ENCODE results near the gene SMAP2.

Gene SMAP2

DNA sequence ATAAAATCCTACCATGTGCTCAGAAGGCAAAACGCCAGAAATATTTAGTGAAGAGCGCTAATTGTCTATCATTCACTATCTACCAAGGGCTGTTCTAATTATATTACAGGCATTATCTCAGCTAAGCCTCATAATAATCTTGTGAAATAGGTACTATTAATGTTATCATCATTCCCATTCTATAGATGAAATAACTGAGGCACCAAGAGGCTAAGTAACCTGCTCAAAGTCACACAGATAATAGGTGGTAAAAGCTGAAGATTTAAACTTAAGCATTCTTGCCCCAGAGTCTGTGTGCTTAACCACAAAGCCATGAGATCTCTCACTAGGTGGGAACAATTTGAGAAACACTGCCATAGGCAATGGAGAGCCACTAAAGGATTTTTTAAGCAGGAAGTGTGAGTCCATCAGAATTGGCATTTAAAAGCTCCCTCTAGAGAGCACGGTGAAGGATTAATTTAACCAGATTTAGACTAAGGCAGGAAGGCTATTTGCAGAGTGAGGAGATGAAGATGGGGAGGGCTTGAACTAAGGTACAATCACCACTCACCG, 1.7 kb upstream of the SMAP2 start:
- FAIRE-seq (no peak), DNase-seq (ENCODE audit: insufficient read length, low spot score) (no peak)
- TF ChIP-seq, protein P1, sequence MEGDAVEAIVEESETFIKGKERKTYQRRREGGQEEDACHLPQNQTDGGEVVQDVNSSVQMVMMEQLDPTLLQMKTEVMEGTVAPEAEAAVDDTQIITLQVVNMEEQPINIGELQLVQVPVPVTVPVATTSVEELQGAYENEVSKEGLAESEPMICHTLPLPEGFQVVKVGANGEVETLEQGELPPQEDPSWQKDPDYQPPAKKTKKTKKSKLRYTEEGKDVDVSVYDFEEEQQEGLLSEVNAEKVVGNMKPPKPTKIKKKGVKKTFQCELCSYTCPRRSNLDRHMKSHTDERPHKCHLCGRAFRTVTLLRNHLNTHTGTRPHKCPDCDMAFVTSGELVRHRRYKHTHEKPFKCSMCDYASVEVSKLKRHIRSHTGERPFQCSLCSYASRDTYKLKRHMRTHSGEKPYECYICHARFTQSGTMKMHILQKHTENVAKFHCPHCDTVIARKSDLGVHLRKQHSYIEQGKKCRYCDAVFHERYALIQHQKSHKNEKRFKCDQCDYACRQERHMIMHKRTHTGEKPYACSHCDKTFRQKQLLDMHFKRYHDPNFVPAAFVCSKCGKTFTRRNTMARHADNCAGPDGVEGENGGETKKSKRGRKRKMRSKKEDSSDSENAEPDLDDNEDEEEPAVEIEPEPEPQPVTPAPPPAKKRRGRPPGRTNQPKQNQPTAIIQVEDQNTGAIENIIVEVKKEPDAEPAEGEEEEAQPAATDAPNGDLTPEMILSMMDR (IDR thresholded peaks at IDR 0.05; ENCODE audit: insufficient read depth, missing control alignments), result no peak

DNA sequence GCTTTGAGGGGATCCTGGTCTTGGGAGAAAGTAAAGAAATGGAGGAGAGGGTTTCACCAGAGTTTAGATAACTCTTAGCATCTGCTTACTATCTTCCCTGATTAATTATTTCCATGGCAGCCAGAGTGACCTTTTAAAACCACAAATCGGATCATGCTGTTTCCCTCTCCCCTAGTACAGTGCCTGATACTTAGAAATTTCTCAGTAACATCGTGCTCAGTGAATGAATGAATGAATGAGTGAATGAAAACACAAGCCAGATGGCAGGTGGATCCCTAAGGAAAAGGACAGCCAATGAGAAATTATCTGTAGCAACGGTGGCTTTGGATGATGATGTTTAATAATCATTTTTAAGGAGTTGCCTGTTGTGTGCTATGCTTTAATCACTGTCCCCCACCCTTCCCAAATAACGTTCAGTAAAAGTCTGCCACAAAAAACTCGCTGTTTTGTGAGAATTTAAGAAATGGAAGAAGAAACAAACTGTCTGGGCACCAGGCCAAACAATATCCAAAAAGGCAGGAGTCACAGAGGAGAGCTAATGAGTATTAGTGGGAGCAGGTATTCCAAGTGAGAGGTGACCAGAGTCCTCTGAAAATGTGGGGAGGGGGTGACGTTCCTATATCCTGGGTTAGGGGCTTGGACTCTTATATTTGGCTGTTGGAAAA, 737 bp upstream of the SMAP2 start:
- DNase-seq (ENCODE audit: insufficient read length, low spot score), result no peak
- TF ChIP-seq, protein P1 (IDR thresholded peaks at IDR 0.05; ENCODE audit: insufficient read depth, missing control alignments), result no peak
- FAIRE-seq, result no peak

DNA sequence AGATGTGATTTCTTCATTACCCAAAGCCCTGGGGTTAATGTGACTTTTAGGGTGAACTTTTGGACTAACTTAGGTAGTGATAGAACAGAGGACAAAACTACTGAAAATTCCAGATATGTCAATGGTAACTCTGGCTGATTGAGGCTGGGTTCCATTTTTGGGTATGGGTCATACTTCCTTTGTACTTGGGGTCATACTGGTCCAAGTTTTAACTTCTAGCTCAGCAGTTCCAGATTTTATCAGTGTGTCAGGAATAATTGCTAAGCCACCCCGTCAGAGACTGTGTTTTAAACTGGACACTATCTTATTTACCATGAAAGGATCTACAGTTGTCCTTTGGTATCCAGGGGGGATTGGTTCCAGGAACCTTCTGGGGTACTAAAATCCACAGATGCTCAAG, 4.0 kb downstream of the SMAP2 start:
- TF ChIP-seq, protein P1 (IDR thresholded peaks at IDR 0.05; ENCODE audit: insufficient read depth, missing control alignments), result no peak
- FAIRE-seq, result no peak
- no peak for DNase-seq (ENCODE audit: insufficient read length, low spot score)

DNA sequence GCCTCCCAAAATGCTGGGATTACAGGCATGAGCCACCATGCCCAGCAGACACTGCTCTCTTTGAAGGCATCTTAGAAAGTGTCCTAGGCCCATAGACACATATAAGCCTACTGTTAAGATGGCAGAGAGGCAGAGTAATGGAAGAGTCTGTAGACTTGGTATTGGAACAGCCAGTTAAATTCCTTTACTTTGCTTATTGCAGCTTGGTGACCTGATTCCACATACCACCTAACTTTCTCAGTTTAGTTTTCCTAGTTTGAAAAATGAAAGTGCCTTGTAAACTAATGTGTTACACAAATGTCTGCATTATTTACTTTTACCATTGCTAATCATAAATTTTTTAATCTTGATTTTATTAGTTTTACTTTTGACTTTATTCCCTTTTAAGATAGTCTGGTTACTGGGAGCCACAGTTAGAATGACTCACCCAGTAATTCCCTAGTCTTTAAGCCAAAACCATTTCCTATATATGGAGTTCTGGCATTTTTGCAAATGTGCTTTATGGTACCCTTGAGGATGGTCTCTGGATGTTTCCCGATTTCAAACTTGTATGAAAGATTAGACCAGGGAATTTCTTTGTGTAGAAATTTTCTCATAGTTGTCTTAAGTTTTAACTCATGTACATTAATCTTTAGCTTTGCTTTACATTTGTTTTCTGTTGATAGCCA, 6.4 kb downstream of the SMAP2 start:
- FAIRE-seq (no peak), DNase-seq (ENCODE audit: insufficient read length, low spot score) (no peak)
- TF ChIP-seq, protein P1 (IDR thresholded peaks at IDR 0.05; ENCODE audit: insufficient read depth, missing control alignments), result no peak

DNA sequence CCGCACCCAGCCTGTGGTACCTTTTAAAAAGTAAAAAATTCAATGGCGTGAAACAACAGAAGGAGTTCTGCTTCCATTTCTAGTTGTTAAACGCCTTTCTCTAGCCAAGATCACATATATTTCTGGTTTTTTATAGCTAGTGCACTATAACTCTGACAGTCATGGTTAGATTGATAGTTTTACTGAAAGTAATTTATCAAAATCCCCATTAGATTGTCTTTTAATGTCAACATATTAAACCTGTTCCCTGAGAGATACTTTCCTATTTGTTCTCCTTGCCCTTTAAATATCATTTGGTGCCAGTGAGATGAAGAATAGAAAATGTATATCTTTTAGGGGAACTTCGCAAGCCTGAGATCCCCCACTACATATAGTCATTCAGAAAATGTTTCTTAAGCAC, 7.3 kb downstream of the SMAP2 start:
- FAIRE-seq (no peak), DNase-seq (ENCODE audit: insufficient read length, low spot score) (no peak)
- TF ChIP-seq, protein P1 (IDR thresholded peaks at IDR 0.05; ENCODE audit: insufficient read depth, missing control alignments), result no peak

DNA sequence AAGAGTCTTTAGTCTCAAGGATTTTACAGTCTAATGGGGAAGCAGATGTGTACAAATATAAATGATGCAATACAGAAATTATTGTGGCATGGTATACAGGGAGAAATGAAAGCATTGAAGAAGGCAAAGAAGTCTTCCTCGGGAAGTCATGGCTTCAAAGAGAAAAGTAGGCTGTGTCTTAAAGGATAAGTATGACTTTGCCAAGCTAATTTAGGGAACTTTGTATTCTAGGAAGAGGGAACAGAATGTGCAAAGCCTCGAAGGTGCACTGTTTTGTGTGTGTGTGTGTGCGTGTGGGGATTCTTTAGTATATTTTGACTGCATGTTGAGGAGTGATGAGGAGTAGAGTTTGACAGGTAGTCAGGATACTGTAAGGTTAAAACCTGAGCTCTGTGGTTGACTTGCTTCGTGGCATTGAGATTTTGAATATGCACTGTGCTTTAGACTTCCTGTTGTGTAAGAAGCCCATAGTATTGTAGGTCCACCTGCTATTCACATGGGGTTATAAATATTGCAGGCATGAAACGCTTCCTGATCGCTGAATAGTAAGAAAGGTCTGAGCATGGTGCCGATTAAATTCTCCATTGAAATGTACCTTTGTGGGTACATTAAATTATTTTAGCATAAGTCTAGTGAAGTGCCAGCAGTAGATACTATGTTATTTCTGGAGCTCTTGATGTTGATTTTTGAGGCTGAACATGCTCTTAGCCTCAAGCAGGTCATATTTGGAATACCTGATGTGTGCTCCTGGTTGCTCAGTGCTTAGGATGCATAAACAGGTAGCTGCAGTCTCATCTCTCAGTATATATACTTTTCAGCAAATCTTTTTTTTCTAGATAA, 8.0 kb downstream of the SMAP2 start:
- FAIRE-seq (no peak), DNase-seq (ENCODE audit: insufficient read length, low spot score) (no peak)
- TF ChIP-seq, protein P1 (IDR thresholded peaks at IDR 0.05; ENCODE audit: insufficient read depth, missing control alignments), result no peak
